ENCODE measurements around the gene NAGS. TPM values are rescaled to one million over a fixed set of nuclear protein-coding genes. Genes with fewer than 3 reads are reported as not detected.
"Not testable (repeated sequence)": the region's sequence is repeated elsewhere in the genome, so short reads cannot be mapped to it uniquely, and the experiment has no call there.

The NAGS gene
- polyA plus RNA-seq, 1 of the 3 experiments (the other 2 are of a cell fraction), result 1.7 TPM

- TF ChIP-seq SIN3A (IDR thresholded peaks at IDR 0.05; ENCODE audit: borderline replicate concordance, low read depth, low read length) (no peak), CTCF (IDR thresholded peaks at IDR 0.05) (no peak), RAD21 (IDR thresholded peaks at IDR 0.05; ENCODE audit: low read length) (no peak), REST (IDR thresholded peaks at IDR 0.05; ENCODE audit: low read depth, low read length) (no peak), PBX3 (IDR thresholded peaks at IDR 0.05) (no peak), GATA2 (CRISPR knock-in tag; IDR thresholded peaks at IDR 0.05) (no peak), FOXJ3 (CRISPR knock-in tag; IDR thresholded peaks at IDR 0.05) (no peak)
Observed at GRCh38 chr17:43970366-43970765, 34.1 kb upstream of the NAGS start (continued).

GRCh38 chr17:43971436-43971835, 33.0 kb upstream of the NAGS start:
- H3F3A ChIP-seq (replicated peaks; ENCODE audit: insufficient read depth); H3K27ac ChIP-seq (ENCODE audit: low read depth in 2 of 2, low read length in 1 of 2); H3K9me3 ChIP-seq; H3K4me3 ChIP-seq (ENCODE audit: low read depth in 2 of 2, low read length in 1 of 2); H3K9me2 ChIP-seq; H3K27me3 ChIP-seq (ENCODE audit: insufficient read depth); POLR2A ChIA-PET; H2AFZ ChIP-seq (ENCODE audit: low read depth); H3K4me2 ChIP-seq; H3K9ac ChIP-seq; H3K79me2 ChIP-seq (ENCODE audit: insufficient read depth); H3K36me3 ChIP-seq (replicated peaks in 1 of 2; ENCODE audit: control insufficient read depth in 1 of 2, insufficient read depth in 2 of 2, low read length in 1 of 2); H4K20me1 ChIP-seq (ENCODE audit: insufficient read depth); DNase-seq: not testable (repeated sequence)
- CTCF ChIA-PET, result interaction anchor here (1.1 to 1.6 kb wide), 2 partner anchors 26 to 27 kb away, joined by 4 to 6 read pairs; no protein-coding TSS in a partner anchor
- 37% methylated on average over 2 of the region's 2 CpGs for WGBS (ENCODE audit: low lambda C conversion rate)
- peaks cover 0 to 15% of the 10 kb centered on the region in 2 experiments; a peak in 2 of 4 replicates for H3K4me1 ChIP-seq (ENCODE audit: control insufficient read depth in 1 of 2, insufficient read depth in 2 of 2, low read depth in 1 of 2, low read length in 1 of 2)

- H3K79me2 ChIP-seq (ENCODE audit: insufficient read depth); H3F3A ChIP-seq (replicated peaks; ENCODE audit: insufficient read depth); H3K4me2 ChIP-seq; H3K27ac ChIP-seq (ENCODE audit: low read depth in 2 of 2, low read length in 1 of 2); H2AFZ ChIP-seq (ENCODE audit: low read depth); H3K9me2 ChIP-seq; H4K20me1 ChIP-seq (ENCODE audit: insufficient read depth); DNase-seq; POLR2A ChIA-PET; H3K9me3 ChIP-seq; H3K27me3 ChIP-seq (ENCODE audit: insufficient read depth); H3K4me3 ChIP-seq (ENCODE audit: low read depth in 2 of 2, low read length in 1 of 2); H3K36me3 ChIP-seq (replicated peaks in 1 of 2; ENCODE audit: control insufficient read depth in 1 of 2, insufficient read depth in 2 of 2, low read length in 1 of 2); H3K9ac ChIP-seq: not testable (repeated sequence)
- CTCF ChIA-PET, result interaction anchor here (1.1 to 1.6 kb wide), 3 partner anchors 15 to 29 kb away, joined by 3 to 6 read pairs (median 4); no protein-coding TSS in a partner anchor
- peaks cover 0 to 19% of the 10 kb centered on the region in 2 experiments; a peak in 2 of 4 replicates for H3K4me1 ChIP-seq (ENCODE audit: control insufficient read depth in 1 of 2, insufficient read depth in 2 of 2, low read depth in 1 of 2, low read length in 1 of 2)
- 87% methylated on average over 22 of the region's 22 CpGs for WGBS (ENCODE audit: low lambda C conversion rate)
Observed at GRCh38 chr17:43972444-43973212, 31.8 kb upstream of the NAGS start.

All from SK-N-SH (cell line).